Measurements from ENCODE around the gene C3orf62.
"Not testable (repeated sequence)": the region's sequence is repeated elsewhere in the genome, so short reads cannot be mapped to it uniquely, and the experiment has no call there.

C3orf62 gene

DNA sequence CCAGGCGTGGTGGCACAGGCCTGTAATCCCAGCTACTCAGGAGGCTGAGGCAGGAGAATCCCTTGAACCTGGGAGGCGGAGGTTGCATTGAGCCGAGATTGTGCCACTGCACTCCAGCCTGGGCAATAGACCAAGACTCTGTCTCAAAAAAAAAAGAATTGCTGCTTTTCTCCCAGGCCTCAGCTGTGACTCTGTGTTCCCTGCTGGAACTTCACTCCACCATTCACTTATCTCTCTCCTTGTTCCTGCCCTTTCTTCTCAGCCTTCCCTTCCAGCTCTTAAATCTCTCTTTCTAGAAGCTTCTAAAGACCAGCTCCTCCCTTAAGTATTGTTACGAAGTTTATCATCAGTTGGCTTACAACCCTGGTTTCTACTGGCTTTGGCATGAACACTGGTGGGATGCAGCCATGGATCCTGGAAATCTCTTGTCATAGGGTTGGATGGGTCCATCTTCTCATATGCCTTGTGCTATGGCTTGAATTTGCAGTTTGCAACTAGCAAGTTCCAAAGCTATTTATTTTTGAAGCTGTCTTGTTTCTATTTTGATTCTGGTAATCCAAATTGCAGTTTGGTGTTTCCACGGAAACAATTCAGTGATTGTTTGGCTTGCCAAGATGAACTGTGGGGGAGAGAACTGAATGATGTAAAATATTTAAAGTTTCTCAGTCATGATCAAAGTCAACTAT lies 10.5 kb downstream of the C3orf62 start:
- DNase-seq: no peak

DNA sequence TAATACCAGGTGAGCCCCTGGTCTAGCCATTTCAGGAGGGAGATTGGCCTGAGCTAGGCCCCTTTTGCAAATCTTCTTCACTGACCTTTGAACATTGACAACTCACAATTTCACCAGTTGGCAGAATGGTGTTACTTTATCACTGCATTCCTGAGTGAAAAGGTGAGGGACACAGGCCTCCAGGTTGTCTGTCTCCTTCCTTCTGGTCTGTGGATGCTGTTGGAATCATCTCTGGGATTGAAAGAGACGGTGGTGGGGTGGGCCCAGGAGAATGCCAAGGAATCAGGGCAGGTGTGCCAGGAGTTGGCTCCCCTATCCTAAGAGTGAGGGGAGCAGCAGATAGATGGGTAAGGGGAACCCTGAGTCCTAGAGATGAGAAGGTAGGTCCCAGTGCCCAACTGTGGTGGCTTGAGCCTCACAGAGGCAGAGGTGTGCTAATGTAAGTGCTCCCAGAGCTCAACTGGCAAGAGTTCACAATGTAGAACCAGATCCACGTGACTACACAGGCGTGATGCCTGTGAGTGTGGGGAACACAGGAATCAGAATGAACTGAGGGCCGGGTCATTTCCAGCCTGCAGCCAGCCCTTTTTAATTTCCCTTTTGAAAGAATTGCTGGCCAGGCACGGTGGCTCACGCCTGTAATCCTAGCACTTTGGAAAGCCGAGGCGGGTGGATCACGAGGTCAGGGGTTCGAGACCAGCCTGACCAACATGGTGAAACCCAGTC lies 11.2 kb downstream of the C3orf62 start:
- no peak for DNase-seq

DNA sequence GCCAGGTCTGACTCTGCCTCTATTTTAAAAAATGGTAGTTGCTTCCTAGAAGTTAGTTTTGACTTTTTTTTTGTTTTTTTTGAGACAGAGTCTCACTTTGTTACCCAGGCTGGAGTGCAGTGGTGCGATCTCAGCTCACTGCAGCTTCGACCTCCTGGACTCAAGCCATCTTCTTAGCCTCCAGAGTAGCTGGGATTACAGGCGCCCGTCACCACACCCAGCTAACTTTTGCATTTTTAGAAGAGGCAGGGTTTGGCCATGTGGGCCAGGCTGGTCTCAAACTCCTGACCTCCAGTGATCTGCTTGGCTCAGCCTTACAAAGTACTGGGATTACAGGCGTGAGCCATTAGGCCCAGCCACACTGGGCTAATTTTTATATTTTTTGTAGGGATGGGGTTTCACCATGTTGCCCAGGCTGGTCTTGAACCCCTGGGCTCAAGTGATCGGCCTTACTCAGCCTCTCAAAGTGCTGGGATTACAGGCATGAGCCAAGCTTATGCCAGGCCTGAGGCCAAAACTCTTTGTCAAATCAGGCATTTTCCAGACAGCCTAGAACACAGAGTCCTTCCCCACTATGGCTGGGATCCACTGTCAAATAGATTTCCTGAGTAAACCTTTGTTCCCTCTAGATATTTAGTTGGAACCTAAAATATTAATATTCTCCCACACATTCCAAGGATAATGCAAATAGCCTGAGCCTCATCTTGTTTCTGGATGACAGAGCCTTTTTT lies 13.7 kb downstream of the C3orf62 start:
- no peak for DNase-seq

DNA sequence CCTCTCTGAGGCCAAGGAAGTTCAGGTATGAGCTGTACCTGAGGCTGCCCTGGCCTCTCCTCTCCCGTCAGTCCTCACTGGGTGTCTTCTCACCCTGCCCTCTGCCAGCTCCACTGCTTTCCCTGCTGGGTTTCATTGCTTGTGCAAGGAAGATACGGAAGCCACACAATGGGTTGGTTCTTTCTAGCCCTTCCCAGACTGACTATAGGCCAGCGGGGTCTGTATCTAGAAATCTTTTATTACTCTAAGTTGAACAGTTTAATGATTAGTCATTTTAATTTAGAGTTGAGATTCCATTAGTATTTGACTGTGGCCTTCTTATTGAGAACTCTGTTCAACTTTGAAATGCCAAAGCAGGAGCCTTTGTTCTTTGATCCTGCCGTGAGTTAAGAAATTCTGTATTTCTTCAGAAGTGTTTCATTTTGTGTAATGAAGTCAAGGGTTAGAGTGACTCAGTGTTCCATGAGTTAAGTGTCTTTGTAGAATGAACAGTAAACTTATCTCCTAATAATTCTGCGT lies 16.2 kb downstream of the C3orf62 start:
- no peak for DNase-seq

DNA sequence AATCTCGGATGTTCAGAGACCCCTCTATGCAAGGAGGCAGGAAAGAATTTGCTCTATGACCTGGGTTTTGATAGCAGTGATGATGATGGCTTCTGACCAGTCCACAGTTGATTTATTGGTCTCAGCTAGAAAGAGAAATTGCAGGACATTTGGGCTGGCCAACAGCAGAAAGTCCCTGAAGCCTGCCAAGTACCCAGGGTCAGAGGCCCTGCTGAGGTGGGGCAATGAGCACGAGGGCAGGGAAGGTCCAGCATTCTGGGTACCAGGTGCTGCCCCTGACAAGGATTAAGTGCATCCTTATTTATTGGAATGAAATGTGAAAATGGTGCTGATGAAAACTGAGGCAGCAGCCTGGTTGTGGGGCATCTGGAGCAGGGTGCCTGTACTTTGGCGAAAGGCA lies 19.8 kb downstream of the C3orf62 start:
- no peak for DNase-seq

DNA sequence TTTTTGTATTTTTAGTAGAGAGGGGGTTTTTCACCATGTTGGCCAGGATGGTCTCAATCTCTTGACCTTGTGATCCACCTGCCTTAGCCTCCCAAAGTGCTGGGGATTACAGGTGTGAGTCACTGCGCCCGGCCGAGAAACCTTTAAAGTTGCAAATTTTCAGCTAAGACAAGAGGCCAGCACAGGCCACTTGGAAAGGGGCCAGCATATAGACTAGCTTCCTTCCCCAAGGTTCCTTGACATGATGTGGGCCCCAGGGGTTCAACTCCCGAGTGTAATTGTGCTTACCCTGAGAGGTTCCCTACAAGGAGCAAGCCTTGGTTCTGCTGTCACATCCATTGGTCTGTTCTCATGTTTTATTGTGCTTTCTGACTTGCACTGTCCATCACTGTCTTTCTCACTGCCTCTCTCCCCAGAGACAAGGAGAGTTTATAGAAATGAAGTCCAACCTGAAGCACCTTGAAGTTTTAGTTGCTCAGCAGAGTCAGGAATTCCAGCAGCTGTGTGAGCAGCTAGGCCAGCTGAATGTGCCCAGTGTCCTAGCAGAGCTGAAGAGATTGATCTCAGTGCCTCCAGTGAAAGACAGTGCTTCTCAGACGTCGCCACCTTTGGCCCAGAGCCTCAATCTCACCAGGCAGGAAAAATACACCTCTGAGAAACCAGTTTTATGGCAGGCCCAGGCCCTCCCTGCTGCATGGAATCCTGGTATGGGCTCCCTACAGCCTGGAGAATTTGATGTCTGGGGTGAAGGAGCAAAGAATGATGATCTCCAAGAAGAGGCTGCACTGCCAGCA lies 21.1 kb downstream of the C3orf62 start:
- no peak for DNase-seq

DNA sequence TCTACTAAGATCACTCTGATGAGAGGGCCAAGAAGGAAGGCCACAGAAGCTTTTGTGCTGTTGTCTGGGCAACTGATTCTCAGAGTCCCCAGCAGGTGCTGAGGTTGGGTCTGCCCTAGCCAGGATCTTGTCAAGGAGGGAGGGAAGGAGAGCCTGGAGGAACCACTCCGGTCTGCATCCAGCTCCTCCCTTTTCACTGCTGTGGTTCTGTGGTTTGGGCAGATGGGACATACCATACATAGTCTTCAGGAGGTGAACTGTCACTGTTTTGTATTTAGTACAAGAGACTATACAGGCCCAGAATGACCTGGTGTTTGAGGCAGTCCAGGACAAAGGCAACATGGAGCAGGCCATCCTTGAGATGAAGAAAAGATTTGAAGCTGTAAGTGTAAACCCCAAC lies 21.9 kb downstream of the C3orf62 start:
- DNase-seq: no peak

DNA sequence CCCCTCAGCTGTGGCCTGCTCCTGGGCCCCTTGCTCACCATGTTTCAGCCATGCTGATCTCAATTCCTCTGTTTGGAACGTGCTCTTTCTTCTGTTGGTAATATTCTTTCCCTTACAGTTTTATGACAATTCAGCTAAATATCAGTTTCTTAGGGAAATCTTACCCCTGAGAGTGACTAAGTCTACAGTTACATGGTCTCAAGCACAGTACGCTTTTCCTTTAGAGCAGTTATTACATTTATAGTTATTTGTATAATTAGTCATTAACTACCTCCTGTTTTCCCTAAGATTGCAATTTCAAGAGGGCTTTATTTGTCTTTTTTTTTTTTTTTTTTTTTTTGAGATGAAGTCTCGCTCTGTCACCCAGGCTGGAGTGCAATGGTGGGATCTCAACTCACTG lies 23.5 kb downstream of the C3orf62 start:
- DNase-seq: no peak

DNA sequence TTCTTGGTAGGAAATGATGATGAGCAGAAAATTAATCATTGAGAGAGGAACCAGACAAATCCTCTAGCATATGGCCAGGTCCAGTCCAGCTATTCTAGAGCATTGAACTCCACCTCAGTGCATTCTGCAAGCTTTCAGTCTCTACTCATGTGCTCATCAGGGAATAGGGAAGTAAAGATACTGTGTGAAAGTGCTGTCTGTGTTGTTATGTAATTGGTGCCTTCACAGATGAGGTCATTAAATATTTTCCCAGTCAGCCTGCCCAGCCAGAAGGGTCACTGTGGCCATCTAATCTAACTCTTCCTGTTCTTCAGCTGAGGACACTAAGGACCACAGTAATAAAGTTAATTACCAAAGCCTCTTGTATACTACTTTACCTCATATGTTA lies 28.2 kb downstream of the C3orf62 start:
- DNase-seq: peak; percentile 23

DNA sequence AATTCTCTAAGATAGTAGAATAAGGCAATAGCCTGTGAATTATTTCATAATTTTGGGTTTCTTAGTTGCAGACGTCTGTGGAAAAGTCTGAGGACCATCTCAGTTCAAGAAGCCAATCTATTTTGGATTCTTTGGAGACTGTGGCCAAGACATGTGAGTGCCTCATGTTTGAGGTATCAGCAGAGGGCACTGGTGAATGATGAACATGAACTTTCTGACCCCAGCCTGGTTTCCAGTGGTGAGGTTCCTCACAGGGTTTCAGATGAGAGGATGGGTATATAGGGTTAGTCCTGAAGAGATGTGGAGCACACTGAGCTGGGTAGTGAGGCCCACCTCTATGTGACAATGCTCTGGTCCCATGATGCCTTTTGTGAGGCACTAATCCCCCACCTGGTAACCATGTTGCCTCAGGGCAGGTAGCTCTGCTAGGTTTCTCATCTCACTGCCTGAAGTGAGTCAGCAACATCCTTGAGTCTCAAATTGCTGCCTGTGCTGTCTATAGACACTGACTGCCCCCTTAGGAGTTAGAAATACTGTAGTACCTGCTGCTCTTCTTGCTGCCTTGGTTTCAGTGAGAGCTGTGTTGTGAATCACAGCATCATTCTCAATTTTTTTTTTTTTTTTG lies 32.3 kb downstream of the C3orf62 start:
- no peak for DNase-seq

DNA sequence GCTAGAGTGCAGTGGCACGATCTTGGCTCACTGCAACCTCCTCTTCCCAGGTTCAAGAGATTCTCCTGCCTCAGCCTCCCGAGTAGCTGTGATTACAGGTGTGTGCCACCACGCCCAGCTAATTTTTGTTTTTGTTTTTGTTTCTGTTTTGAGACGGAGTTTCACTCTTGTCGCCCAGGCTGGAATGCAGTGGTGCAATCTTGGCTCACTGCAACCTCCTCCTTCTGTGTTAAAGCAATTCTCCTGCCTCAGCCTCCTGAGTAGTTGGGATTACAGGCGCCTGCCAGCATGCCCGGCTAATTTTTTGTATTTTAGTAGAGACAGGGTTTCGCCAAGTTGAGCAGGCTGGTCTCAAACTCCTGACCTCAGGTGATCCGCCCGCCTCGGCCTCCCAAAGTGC lies 36.9 kb downstream of the C3orf62 start:
- DNase-seq: not testable (repeated sequence)

DNA sequence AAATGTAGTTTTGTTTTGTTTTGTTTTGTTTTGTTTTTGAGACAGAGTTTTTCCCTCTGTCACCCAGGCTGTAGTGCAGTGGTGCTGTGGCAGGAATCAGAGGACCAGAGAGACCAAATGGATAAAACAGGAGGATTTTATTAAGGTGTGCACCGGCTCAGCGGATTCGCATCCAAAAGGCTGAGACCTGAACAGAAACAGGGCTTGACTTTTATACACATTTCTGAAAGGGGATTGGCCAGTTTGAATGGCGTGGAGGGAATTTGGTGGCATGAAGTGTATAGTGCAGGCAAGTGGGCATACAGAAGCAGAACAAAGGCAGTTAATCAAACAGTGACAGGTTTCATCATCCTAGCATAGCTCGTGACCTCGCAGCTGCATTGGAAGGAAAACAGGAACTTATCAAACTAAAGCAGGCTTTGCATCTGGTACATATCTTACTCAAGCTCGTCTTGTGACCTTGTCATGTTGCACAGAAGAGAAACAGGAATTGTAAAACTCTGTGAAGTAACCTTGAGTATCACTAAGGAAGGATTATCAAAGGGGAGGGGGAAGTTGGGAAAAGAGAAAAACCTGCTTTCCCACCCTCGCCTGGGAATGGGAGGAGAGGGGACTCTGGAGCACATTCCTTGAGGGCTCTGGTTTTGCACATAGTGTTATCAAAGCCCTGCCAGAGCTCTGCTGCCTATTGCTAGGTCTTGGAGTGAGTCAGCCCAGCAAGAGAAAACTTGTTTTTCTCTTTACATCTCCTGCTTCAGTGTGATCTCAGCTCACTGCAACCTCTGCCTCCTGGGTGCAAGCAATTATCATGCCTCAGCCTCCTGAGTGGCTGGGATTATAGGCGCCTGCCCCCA lies 38.5 kb downstream of the C3orf62 start:
- no peak for DNase-seq

DNA sequence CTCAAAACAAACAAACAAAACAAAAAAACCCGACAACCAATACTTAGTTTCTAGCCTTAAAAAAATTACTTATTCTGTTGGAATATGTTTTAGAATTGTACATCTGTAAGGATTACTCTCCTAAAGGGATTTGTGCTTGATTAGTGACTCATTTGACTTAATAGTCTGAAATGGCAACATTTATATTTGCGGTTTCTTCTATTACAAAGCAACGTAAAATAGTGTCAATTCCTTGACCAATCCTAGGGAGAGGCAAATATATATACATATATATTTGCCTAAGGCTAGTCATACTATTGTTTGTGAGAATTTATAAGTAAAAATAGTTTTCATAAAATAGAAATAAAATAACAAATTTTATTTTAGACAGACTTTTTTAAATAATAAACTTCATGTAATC lies 39.7 kb downstream of the C3orf62 start:
- no peak for DNase-seq

DNA sequence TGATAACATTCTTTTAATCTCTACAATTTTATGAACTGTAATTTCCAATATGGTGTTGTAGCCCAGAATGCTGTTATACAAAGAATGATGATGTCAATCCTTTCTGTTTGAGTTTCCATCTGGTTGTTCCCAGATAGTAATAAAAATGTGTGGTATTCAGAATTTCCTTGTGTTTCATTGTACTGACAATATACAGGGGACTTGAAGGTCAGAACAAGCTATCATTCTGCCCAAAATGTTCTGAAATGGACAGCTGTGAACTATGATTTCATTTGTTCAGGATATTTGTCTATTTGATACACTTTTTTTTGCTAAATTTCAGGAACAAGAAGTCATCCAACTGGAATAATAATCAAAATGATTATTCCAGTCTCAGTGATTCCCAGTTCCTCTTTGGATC lies 40.8 kb downstream of the C3orf62 start:
- no peak for DNase-seq

DNA sequence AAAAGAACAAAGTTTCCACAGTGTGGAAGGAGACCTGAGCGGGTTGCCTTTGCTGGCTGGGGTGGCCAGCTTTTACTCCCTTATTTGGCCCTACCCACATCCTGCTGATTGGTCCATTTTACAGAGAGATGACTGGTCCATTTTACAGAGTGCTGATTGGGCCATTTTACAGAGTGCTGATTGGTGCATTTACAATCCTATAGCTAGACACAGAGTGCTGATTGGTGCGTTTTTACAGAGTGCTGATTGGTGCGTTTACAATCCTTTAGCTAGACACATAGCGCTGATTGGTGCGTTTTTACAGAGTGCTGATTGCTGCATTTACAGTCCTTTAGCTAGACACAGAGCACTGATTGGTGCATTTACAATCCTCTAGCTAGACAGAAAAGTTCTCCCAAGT lies 48.2 kb downstream of the C3orf62 start:
- DNase-seq: not testable (repeated sequence)

DNA sequence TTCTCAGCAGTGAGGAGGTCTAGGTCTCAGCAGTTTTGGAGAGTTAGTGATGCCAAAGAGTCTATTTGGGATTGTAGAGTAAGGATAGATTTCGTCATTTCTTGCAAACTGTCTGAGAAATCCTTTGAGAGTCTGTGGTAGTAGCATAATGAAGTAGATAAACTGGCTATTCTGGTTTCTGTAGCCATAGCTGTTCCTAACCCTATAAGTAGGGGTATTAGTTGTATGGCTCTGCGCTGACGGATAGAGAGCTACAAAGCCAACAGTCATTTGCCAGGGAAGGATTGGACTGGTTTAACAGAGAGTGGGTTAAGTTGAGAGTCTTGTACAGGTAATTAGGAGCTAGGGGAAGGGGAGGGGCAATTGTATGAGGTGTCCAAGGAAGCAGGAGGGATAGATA lies 55.0 kb downstream of the C3orf62 start:
- no peak for DNase-seq

DNA sequence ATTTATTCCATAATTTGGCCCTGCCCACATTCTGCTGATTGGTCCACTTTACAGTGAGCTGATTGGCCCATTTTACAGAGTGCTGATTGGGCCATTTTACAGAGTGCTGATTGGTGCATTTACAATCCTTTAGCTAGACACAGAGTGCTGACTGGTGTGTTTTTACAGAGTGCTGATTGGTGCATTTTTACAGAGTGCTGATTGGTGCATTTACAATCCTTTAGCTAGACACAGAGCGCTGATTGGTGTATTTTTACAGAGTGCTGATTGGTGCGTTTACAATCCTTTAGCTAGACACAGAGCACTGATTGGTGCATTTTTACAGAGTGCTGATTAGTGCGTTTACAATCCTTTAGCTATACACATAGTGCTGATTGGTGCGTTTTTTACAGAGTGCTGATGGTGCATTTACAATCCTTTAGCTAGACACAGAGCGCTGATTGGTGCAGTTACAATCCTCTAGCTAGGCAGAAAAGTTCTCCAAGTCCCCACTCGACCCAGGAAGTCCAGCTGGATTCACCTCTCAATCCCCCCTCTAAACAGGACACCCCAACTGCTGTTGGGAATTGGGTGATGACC lies 56.0 kb downstream of the C3orf62 start:
- DNase-seq: not testable (repeated sequence)

DNA sequence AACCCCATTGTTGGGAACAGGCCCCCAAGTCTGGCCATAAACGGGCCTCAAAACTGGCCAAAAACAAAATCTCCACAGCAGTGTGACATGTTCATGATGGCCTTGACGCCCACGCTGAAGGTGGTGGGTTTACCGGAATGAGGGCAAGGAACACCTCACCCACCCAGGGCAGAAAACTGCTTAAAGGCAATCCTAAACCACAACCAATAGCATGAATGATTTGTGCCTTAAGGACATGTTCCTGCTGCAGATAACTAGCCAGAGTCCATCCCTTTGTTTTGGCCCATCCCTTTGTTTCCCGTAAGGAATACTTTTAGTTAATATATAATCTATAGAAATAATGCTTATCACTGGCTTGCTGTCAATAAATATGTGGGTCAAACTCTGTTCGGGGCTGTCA lies 57.9 kb downstream of the C3orf62 start:
- no peak for DNase-seq

Measured in kidney glomerular epithelial cell (primary cell).